ENCODE data around the gene C1GALT1C1. TPM values are rescaled to one million over a fixed set of nuclear protein-coding genes. Genes with fewer than 3 reads are reported as not detected.
"Not testable (repeated sequence)": the region's sequence is repeated elsewhere in the genome, so short reads cannot be mapped to it uniquely, and the experiment has no call there.

Gene C1GALT1C1
- total RNA-seq, 2 donors from 2014 or later, result 7.9 to 15.8 TPM

GRCh38 chrX:120660637-120661036, 30.8 kb upstream of the C1GALT1C1 start:
- no peak overlapping the region for H3K4me3 ChIP-seq
- no peak for TF ChIP-seq POLR2A (IDR thresholded peaks at IDR 0.05)
- no peak overlapping the region for H3K27ac ChIP-seq
- H3K27me3 ChIP-seq, result no peaks in the 10 kb centered on the region
- no peaks in the 10 kb centered on the region for H3K9me3 ChIP-seq
- ATAC-seq, result no peak
- H3K4me1 ChIP-seq, result no peaks in the 10 kb centered on the region
- no peak for DNase-seq
- intact Hi-C loops (cut with DNase I), result no loop called here
- H3K36me3 ChIP-seq (replicated peaks in 1 of 2; ENCODE audit: insufficient read depth in 1 of 2, low read depth in 2 of 2), result no peaks in the 10 kb centered on the region
- 63 to 75% methylated on average over 4 to 6 of the region's 6 CpGs for WGBS, 2 donors

- H3K27me3 ChIP-seq, result no peaks in the 10 kb centered on the region
- no peaks in the 10 kb centered on the region for H3K36me3 ChIP-seq (replicated peaks in 1 of 2; ENCODE audit: insufficient read depth in 1 of 2, low read depth in 2 of 2)
- no peak overlapping the region for H3K4me3 ChIP-seq
- ATAC-seq (no peak), DNase-seq (no peak)
- WGBS, 2 donors, result 8 to 19% methylated on average over 2 of the region's 3 CpGs
- no peaks in the 10 kb centered on the region for H3K4me1 ChIP-seq
- intact Hi-C loops (cut with DNase I), result no loop called here
- no peak overlapping the region for H3K27ac ChIP-seq
- TF ChIP-seq CTCF (IDR thresholded peaks at IDR 0.05) (no peak), POLR2A (IDR thresholded peaks at IDR 0.05) (no peak)
- H3K9me3 ChIP-seq, result no peaks in the 10 kb centered on the region
These were observed 23.1 kb upstream of the C1GALT1C1 start for GRCh38 chrX:120653000-120653399.

GRCh38 chrX:120652256-120652655, 22.4 kb upstream of the C1GALT1C1 start:
- H3K9me3 ChIP-seq; DNase-seq; H3K27me3 ChIP-seq; H3K4me3 ChIP-seq; H3K27ac ChIP-seq; H3K4me1 ChIP-seq; ATAC-seq; intact Hi-C loops (cut with DNase I); H3K36me3 ChIP-seq (replicated peaks in 1 of 2; ENCODE audit: insufficient read depth in 1 of 2, low read depth in 2 of 2): not testable (repeated sequence)
- WGBS, 2 donors, result 78 to 83% methylated on average over 1 of the region's 1 CpG

GRCh38 chrX:120647127-120647526, 17.3 kb upstream of the C1GALT1C1 start:
- Histone ChIP-seq H3K36me3 (replicated peaks in 1 of 2; ENCODE audit: insufficient read depth in 1 of 2, low read depth in 2 of 2) (no peaks in the 10 kb centered on the region), H3K27ac (no peak overlapping the region), H3K9me3 (no peaks in the 10 kb centered on the region), H3K4me3 (no peak overlapping the region), H3K4me1 (no peaks in the 10 kb centered on the region), H3K27me3 (no peaks in the 10 kb centered on the region)
- WGBS, 2 donors, result 70 to 73% methylated on average over 4 of the region's 4 CpGs
- DNase-seq (no peak), ATAC-seq (no peak)
- intact Hi-C loops (cut with DNase I), result no loop called here
- TF ChIP-seq CTCF (IDR thresholded peaks at IDR 0.05) (no peak), POLR2A (IDR thresholded peaks at IDR 0.05) (no peak)

- Histone ChIP-seq H3K4me3 (no peak overlapping the region), H3K27ac (no peak overlapping the region), H3K4me1 (no peaks in the 10 kb centered on the region), H3K27me3 (no peaks in the 10 kb centered on the region), H3K36me3 (replicated peaks in 1 of 2; ENCODE audit: insufficient read depth in 1 of 2, low read depth in 2 of 2) (no peaks in the 10 kb centered on the region), H3K9me3 (no peaks in the 10 kb centered on the region)
- intact Hi-C loops (cut with DNase I), result no loop called here
- ATAC-seq (no peak), DNase-seq (no peak)
- 59 to 75% methylated on average over 2 of the region's 2 CpGs for WGBS, 2 donors
- no peak for TF ChIP-seq POLR2A (IDR thresholded peaks at IDR 0.05)
These were observed 13.0 kb upstream of the C1GALT1C1 start for GRCh38 chrX:120642871-120643270.

- H3K4me1 ChIP-seq, result no peaks in the 10 kb centered on the region
- no peaks in the 10 kb centered on the region for H3K36me3 ChIP-seq (replicated peaks in 1 of 2; ENCODE audit: insufficient read depth in 1 of 2, low read depth in 2 of 2)
- no peak for ATAC-seq
- WGBS, 2 donors, result 84 to 90% methylated on average over 4 of the region's 4 CpGs
- no peak overlapping the region for H3K27ac ChIP-seq
- DNase-seq, result no peak
- no peaks in the 10 kb centered on the region for H3K9me3 ChIP-seq
- TF ChIP-seq POLR2A (IDR thresholded peaks at IDR 0.05) (no peak), CTCF (IDR thresholded peaks at IDR 0.05) (no peak)
- H3K4me3 ChIP-seq, result no peak overlapping the region
- no peaks in the 10 kb centered on the region for H3K27me3 ChIP-seq
- intact Hi-C loops (cut with DNase I), result no loop called here
These were observed 8.8 kb upstream of the C1GALT1C1 start for GRCh38 chrX:120638619-120639018.

Measured in body of pancreas (tissue), 4 donors.